ENCODE measurements around the gene INPP5D.
"Not testable (repeated sequence)": the region's sequence is repeated elsewhere in the genome, so short reads cannot be mapped to it uniquely, and the experiment has no call there.

INPP5D gene

DNA sequence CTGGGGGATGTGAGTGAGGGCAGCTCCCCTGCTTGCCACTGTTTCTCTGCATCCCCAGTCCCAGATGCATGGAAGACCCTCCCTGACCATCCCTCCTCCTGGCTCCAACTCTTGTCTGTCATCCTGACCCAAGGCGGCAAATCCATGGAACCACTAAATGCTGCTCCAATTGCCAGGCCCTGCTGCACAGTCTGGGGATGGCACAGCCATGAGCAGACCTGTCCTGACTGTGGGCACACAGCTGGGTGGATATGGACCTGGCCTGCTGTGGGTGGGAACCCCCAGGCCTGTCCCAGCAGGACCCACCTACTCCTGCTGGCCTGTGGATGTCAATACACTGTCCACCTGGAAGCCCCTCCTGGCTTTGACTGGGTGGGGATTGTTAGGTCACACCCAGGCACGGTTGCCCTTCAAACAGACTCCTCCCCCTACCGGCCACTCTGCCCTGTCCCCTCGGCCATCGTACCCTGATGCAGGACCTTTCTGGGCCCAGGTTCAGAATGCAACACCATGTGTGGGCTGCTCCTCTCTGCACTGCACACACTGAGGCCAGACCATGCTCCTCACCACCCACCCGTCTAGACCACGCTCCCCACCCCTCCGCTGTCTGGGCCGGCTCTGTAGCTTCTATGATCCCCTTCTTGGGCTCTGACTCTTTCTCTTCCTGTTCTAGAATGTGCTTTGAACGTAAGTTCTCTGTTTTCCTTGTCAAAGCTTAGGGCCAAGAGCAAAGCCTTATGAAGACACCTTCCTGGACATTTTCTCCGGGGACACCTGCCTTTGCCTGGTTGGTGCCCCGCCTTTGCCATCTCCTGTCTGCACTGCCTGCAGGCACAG lies 57.9 kb downstream of the INPP5D start:
- DNase-seq (ENCODE audit: low read depth in 2 of 2): no peak

GRCh38 chr2:233118648-233119000 lies 58.5 kb downstream of the INPP5D start:
- DNase-seq (ENCODE audit: low read depth in 2 of 2): no peak

GRCh38 chr2:233119123-233119522 lies 59.0 kb downstream of the INPP5D start:
- DNase-seq (ENCODE audit: low read depth in 2 of 2): no peak

GRCh38 chr2:233119806-233120205 lies 59.7 kb downstream of the INPP5D start:
- no peak for DNase-seq (ENCODE audit: low read depth in 2 of 2)

GRCh38 chr2:233120459-233120858 lies 60.3 kb downstream of the INPP5D start:
- DNase-seq (ENCODE audit: low read depth in 2 of 2): no peak

- no peak for DNase-seq (ENCODE audit: low read depth in 2 of 2)
Observed at GRCh38 chr2:233121856-233122255, 61.7 kb downstream of the INPP5D start.

- no peak for DNase-seq (ENCODE audit: low read depth in 2 of 2)
Observed at GRCh38 chr2:233122541-233122940, 62.4 kb downstream of the INPP5D start.

DNA sequence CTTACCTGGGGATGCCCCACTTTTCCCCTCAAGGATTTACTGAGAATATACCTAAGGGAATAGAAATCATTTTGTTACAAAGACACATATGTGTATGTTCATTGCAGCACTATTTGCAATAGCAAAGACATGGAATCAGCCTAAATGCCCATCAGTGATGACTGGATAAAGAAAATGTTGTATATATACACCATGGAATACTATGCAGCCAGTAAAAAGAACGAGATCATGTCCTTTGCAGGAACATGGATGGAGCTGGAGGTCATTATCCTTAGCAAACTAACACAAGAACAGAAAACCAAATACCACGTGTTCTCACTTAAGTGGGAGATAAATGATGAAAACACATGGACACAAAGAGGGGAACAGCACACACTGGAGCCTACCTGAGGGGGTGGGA lies 63.4 kb downstream of the INPP5D start:
- not testable (repeated sequence) for DNase-seq (ENCODE audit: low read depth in 2 of 2)

GRCh38 chr2:233124421-233125080 lies 64.4 kb downstream of the INPP5D start:
- DNase-seq (ENCODE audit: low read depth in 2 of 2): no peak

DNA sequence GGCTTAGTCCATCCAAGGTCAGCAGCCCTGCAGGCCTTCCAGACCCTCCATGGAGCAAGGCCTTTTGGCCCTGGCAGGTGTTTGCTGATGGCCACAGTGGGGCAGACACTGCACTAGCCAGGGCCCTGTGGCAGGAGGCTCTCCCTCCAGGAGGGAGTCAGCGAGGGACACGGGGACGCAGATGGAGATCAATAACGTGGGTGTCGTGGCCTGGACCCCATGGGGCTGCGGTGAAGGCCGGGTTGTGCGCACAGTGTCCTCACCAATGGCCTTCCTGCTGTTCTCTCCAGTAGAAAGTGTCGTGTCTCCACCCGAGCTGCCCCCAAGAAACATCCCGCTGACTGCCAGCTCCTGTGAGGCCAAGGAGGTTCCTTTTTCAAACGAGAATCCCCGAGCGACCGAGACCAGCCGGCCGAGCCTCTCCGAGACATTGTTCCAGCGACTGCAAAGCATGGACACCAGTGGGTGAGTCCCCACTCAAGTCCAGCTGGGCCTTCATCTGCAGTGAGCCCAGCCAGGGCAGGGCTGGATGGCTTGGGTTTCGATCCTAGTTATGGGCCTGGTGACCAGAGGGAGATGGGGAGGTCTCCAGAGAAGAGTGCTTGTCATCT lies 65.4 kb downstream of the INPP5D start:
- no peak for DNase-seq (ENCODE audit: low read depth in 2 of 2)

DNA sequence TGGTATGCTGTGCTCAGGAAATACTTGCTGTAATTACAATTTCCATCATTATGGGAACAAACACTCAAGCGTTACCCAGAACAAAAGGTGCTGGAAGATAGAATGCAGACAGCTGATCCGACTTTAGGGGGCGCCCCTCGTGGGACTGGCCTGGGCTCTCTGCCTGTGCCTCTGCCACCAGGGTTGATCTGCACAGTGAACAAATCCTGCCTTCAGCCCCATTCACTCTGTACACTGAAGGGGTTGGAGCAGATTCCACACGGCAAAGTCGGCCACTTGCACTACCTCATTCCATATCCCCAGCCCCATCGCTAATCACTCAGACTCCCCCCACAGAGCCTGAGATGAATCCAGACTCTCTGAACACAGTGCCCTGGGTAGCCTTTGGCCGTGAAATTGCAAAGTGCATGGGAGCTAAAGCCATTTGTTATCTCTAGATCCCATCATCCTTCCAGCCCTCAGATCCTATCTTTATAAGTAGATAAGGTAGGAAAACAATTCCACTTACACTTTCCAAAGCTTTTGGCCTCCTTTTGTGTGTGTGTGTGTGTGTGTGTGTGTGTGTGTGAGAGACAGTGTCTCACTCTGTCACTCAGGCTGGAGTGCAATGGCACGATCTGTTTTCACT lies 69.3 kb downstream of the INPP5D start:
- no peak for DNase-seq (ENCODE audit: low read depth in 2 of 2)

GRCh38 chr2:233130024-233130423 lies 69.9 kb downstream of the INPP5D start:
- DNase-seq (ENCODE audit: low read depth in 2 of 2): no peak

GRCh38 chr2:233130481-233131020 lies 70.4 kb downstream of the INPP5D start:
- no peak for DNase-seq (ENCODE audit: low read depth in 2 of 2)

GRCh38 chr2:233131936-233132720 lies 72.0 kb downstream of the INPP5D start:
- DNase-seq (ENCODE audit: low read depth in 2 of 2): no peak

GRCh38 chr2:233133239-233133638 lies 73.1 kb downstream of the INPP5D start:
- DNase-seq (ENCODE audit: low read depth in 2 of 2): no peak

GRCh38 chr2:233135421-233135820 lies 75.3 kb downstream of the INPP5D start:
- no peak for DNase-seq (ENCODE audit: low read depth in 2 of 2)

DNA sequence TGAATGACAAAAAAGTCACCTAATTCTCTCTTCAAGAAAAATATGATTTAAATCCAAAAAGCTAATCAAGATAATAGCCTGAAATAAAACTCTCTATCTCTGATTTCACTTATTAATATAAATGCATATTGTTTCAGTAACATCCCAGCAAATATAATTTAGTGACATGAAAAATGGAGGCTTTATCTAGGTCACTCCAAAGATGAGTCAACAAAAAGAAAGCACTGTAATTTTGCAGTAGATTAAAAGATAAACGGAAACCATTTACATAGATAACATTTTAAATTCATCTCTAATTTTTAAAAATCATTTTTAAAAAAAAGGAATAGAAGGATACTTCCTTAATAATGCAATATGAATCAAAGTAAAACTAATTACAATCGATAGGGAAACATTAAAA lies 76.9 kb downstream of the INPP5D start:
- no peak for DNase-seq (ENCODE audit: low read depth in 2 of 2)

GRCh38 chr2:233140077-233140585 lies 80.0 kb downstream of the INPP5D start:
- DNase-seq (ENCODE audit: low read depth in 2 of 2): no peak

DNA sequence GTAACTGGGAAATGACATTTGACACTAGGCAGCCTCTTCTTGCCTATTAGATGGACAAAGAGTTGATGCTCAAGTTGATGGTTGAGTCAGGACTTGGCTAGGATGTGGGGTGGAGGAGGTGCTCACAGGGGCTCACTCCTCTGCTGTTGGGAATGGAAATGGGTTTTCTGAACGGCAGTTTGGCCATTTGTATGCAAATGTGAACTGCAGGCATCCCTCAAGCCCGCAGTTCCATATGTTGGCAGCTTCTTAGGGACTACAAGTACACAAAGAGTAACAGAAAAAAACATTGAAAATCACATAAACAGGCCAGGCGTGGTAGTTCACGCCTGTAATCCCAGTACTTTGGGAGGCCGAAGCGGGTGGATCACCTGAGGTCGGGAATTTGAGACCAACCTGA lies 80.8 kb downstream of the INPP5D start:
- DNase-seq (ENCODE audit: low read depth in 2 of 2): no peak

GRCh38 chr2:233141901-233142300 lies 81.8 kb downstream of the INPP5D start:
- no peak for DNase-seq (ENCODE audit: low read depth in 2 of 2)

DNA sequence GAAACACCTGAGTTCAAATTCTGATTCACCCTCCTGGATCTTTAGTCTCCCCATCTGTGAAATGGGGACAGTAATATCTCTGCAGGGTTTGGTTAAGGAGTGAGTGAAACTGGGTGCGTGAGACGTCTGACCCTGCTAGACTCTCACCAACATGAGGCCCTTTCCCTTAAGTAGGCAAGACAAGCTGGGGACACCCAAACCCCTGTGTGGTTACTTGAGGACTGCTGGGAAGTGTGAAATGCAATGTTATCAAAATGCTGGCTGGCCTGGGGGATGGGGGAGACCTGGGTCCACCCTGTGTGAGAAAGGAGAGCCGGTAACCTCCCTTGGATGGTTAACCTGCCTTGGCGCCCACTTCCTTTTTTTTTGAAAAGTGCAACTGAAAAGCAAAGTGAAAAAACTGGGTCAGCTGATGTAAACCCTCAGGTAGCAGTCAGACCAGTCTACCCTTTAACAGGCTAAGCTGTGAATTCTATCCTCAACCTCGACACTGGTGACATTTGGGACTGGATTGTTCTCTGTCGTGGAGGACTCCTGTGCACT lies 82.3 kb downstream of the INPP5D start:
- no peak for DNase-seq (ENCODE audit: low read depth in 2 of 2)
